Epithelial cell of esophagus (primary cell): ENCODE measurements around the gene MTREX.
A peak's percentile ranks its signal among the peaks of the same experiment; 100 is the strongest.

Experiments used
- DNase-seq: peaks from one replicate; pipeline ENCODE4 v3.0.0; 2010; ENCODE audit warnings: low read depth
- H3K4me3 ChIP-seq: 2 replicates; pipeline ENCODE4 v1.5.1; 2011; ENCODE audit warnings: mild to moderate bottlenecking, low read length, control low read depth
- CTCF ChIP-seq: IDR thresholded peaks from 2 replicates; pipeline ENCODE4 v1.5.1; 2011; ENCODE audit warnings: low read depth, mild to moderate bottlenecking, low read length, control low read depth, inconsistent platforms; ENCODE audit not compliant: insufficient read depth; ENCODE audit errors: missing control alignments

The MTREX gene

GRCh38 chr5:55350754-55351153, 43.0 kb downstream of the MTREX start:
- no peak for DNase-seq
- no peak overlapping the region for H3K4me3 ChIP-seq
- no peak for TF ChIP-seq CTCF

- no peak overlapping the region for H3K4me3 ChIP-seq
- no peak for DNase-seq
- no peak for TF ChIP-seq CTCF
Measured at GRCh38 chr5:55356896-55357295, 49.1 kb downstream of the MTREX start.

GRCh38 chr5:55360190-55360589, 52.4 kb downstream of the MTREX start:
- DNase-seq: peak; percentile 81
- TF ChIP-seq CTCF: no peak
- no peak overlapping the region for H3K4me3 ChIP-seq

GRCh38 chr5:55363856-55364255, 56.1 kb downstream of the MTREX start:
- no peak overlapping the region for H3K4me3 ChIP-seq
- no peak for TF ChIP-seq CTCF
- DNase-seq: no peak

- TF ChIP-seq CTCF: no peak
- no peak overlapping the region for H3K4me3 ChIP-seq
- no peak for DNase-seq
Measured at GRCh38 chr5:55364537-55365055, 56.8 kb downstream of the MTREX start.

- no peak for TF ChIP-seq CTCF
- H3K4me3 ChIP-seq: no peak overlapping the region
- no peak for DNase-seq
Measured at GRCh38 chr5:55370291-55370925, 62.6 kb downstream of the MTREX start.

GRCh38 chr5:55371145-55371544, 63.4 kb downstream of the MTREX start:
- DNase-seq: no peak
- no peak overlapping the region for H3K4me3 ChIP-seq

More at GRCh38 chr5:55371145-55371544, 63.4 kb downstream of the MTREX start:
- no peak for TF ChIP-seq CTCF
